GM21528 (cell line): ENCODE measurements around the gene MYL3.

Source experiments
- ATAC-seq: cut with Tn5 transposase; IDR thresholded peaks from one replicate; pipeline ENCODE4 v1.9.1; 2021; ENCODE audit warnings: mild to moderate bottlenecking, moderate library complexity; ENCODE audit not compliant: unreplicated experiment, low FRiP score

Gene MYL3

GRCh38 chr3:46851364-46852333 is 11.6 kb downstream of the MYL3 start:
- no peak for ATAC-seq

- ATAC-seq: no peak
These were observed 12.8 kb downstream of the MYL3 start for GRCh38 chr3:46850468-46850779.

DNA sequence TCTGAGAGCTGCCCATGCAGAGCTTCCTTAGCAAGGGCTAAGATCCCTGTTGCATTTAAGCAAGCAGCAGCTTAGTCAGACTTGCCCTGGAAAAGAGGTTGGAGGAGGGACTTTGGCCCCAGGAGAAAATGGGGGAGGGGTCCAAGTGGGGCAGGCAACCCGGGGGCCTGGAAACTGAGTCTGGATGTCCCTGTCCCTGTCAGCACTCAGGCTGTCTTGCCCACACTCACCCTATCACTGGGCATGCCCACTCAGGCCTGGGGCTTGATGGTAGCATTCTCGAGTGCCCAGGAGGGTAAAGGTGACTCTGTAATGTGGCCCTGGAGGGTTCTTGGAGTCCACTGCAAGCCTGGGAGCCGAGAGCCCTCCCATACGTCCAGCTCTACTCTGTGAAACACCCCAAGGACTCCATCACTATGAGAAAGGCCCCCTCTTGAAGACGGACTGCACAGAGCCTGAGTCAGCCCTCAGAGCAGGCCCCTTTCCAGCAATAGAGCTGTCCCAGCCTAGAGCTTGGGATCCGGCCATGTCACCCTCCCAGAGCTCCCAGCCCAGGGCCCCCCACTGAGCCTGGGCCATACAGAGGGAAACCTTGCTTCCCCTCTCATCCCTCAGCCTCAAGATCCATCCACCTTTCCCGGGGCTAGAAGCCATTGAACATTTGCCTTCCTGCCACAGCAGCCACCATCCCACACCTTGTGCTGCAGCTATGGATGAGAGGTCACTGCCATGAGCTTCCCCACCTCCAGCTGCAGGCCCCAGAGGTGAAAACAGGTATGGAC is 13.4 kb downstream of the MYL3 start:
- no peak for ATAC-seq

GRCh38 chr3:46849045-46849631 is 14.1 kb downstream of the MYL3 start:
- ATAC-seq: no peak

- no peak for ATAC-seq
These were observed 14.8 kb downstream of the MYL3 start for GRCh38 chr3:46848271-46849044.

GRCh38 chr3:46847744-46848143 is 15.5 kb downstream of the MYL3 start:
- ATAC-seq: no peak

DNA sequence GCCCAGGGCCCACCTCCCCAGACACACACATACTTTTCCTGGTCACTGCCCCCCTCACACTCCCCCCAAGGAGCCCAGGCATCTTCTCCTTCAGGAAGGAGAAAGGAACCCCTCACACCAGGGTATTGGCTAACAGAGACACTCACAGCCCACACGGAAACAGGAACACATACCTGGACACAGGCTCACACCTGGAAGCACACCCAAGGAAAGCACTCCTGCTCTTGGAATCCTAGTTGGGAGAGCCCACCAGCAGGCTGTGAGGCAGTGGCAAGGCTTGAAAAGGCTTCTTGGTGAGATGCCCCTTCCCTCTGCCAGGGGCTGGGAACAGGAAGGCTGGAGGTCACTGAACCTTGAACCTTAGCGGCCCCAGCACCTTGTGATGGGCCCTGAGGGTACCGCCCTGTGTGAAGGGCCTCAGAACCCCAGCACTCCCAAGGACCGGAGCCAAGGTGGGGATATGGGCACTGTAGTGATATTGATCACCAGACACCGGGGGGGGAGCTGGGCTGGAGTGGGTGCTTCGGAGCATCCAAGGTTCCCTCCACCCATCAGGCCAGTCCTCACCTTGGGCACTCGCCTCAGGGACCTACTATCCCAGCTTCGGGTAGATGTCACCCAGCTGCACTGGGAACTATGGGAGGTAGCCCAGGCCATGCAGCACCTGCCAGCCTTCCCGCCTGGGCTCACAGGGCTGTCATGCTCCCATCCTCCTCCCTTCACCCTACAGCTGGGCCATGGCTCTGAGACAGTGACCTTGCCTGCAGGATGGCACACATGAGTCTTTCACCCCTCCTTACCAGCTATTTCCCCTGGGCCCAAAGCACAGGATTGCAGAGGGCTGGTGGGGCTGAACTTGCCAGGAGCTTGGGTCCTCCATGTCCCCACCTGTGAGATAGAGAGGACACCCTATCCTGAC is 16.4 kb downstream of the MYL3 start:
- no peak for ATAC-seq

DNA sequence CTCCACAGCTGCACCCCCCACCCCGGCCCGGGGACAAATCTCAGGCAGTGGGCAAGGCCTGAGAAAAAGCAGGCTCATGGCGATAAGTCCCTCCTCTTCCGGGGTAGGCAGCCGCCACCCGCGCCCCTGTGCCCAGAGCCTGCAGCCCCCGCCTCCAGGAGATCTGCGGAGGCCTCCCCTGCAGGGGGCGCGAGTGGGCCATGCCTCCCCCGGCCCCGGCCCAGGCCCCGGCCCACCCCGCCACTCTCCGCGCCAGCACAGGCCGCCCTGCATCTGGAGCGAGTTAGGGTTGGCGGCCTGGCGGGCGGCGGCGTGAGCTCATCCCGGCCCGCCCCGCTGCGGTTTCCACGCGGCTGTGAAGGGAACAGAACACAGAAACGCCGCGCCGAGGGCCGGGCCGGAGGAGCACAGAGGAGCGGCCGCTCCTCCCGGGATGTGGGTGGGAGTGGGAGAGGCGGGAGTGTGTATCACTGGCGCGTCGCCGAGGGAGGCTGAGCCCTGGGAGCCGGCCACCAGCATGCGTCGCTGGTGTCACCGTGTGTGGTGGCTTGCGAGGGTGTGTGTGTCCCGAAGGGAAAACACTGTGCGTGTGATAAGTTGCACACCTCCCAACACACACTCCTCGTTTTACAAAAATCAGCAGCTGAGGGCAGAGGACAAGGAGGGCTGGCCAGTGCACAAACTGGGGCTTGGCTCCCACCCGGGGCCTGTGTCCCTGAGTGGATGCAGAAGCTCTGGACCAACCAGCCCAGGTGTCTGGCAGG is 17.2 kb downstream of the MYL3 start:
- no peak for ATAC-seq

DNA sequence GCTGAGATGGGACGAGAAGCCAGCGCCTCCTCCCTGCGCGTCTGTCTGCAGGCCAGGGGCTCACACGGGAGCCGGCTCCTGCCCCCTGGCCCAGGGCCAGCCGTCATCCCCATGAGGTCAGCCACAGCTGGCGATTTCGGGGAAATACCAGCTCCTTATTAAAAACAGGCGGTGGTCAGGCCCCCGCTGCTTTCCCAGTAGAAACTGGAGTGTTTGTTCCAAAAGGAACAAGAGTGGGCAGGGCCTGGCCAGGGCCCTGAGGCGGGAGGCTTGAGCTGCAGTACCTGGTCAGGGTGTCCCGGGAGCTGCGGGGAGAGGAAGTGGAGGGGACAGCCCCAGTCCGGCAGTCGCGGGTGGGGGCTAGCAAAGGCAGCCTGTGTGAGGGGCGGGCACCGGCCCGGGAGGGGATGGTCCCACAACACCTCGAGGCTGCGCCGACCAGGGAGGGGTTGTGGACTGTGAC is 17.8 kb downstream of the MYL3 start:
- no peak for ATAC-seq

DNA sequence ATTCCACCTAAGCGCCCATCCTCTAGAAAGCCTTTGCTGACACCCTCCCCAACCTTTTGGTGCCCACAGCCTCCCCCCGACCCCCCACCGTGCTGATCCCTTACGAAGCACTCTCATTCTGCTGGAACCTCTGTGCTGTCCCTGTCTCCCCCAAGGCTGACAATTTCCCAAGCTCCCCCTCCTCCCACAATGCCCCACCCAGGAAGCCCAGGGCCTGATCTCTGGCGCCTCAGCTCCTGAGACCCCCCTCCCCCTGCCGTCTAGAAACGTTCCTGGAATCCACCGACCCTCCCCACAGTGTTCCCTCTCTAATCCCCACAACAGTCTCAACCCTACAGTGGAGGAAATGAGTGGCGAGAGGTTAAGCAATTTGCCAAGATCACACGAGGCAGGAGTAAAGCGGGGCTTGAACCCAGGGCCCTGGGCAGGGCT is 18.3 kb downstream of the MYL3 start:
- ATAC-seq: no peak

DNA sequence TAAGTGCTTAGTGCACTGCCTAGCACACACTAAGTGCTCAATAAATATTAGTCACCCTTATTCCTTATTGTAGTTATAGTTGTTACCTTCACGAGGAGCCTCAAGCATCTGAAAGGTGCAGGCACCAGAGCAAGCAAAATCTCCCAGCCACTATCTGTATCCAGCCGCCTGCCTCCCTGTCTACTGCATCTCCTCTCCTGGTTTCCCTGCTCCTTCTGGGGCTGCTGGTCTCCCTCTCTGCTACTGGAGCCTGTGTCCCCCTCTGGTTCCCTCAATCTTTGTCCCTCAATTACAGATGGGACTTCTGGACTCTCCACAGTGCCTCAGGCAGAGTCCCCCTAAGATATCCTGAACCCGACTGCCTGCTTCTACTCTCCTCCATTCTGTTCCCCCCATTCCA is 18.8 kb downstream of the MYL3 start:
- no peak for ATAC-seq

- ATAC-seq: no peak
These were observed 19.7 kb downstream of the MYL3 start for GRCh38 chr3:46843508-46843907.

- ATAC-seq: no peak
These were observed 22.8 kb downstream of the MYL3 start for GRCh38 chr3:46840491-46840890.

GRCh38 chr3:46838301-46838700 is 24.9 kb downstream of the MYL3 start:
- no peak for ATAC-seq

DNA sequence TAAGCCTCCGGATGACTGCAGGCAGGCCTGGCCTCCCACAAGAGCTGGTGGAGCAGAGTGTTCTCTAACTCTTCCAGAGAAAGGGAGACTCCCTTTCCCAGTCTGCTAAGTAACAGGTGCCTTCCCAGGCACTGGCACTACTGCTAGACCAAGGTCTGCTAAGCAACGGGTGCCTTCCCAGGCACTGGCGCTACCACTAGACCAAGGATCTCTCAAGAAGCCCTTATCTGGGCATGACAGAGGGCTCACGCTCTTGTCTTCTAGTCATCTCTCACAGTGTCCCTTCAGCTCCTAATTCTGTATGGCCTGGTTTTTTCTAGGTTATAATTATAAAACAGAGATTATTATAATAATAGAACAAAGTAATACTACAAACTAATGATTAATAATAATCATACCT is 27.8 kb downstream of the MYL3 start:
- no peak for ATAC-seq

GRCh38 chr3:46835054-46835453 is 28.2 kb downstream of the MYL3 start:
- ATAC-seq: no peak

DNA sequence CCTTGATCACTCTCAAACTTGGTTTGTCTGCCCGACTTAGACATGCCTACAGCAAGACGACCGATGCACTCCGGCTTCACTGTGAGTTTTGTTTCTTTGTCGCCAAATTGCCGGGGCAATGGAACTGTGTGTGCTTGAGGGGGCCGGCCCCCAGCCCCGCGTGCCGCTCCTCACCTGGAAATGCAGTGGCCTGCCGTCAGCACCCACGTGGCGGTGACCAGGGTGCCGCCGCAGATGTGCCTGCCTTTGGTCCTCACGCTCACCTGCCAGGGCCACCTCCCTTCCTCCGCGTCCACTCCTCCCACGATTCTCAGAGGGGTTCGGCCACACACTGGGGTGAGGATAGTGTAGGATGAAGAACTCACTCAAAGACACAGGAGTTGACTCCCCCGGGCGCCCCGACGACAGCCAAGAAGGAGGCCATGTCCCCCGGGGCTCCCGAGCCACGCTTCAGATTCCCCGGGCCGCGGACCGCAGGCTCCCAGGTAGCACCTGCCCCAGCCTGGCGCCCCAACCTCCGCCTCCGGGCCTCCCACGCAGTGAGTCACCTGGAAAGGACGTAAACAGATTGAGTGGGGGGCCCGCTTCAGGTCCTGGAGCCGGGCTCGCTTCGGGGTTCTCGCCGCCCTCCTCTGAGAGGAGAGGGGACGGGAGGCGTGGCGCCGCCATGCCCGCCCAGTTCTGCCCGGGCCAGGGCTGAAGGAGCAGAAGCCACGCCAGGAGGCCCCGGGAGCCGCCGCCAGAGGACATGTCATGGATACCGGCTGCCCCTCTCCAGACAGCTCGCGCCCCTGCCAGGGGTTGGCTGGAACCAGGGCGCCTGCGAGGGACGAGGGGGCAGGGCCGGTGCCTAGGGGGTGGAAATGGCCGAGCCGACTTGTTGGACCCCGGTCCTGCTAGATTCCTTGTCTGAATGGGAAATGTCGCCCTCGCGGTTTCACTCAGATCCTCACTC is 29.6 kb downstream of the MYL3 start:
- ATAC-seq: no peak

DNA sequence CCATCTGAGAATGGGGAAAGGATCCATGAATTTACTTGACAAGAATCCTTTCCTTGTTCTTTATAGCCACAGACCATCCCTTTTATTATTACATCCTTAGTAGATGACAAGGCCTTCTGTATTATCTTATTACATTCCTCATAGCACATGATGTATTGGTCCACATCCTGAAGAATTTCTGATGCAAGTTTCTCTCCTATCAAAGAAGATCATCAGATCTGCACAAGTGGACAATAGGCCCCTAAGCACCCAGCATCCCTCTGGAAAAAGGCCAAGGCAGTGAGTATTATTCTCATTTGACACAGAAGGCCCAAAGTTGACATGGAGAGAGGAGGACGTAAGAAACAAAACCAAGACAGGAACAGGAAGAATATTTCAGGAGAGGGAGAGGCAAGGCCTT is 31.4 kb downstream of the MYL3 start:
- ATAC-seq: no peak
